NCI-H82 treated with DMSO at 0.1 percent for 48 hours (cell line): Measurements from ENCODE around the gene QRICH2.
"Not testable (repeated sequence)": the region's sequence is repeated elsewhere in the genome, so short reads cannot be mapped to it uniquely, and the experiment has no call there.

Experiments
- DNase-seq: peaks from one replicate; lab custom pipeline; 2025; ENCODE audit not compliant: unreplicated experiment; lab: John Stamatoyannopoulos, UW

The QRICH2 gene

GRCh38 chr17:76333673-76334505 is 25.8 kb upstream of the QRICH2 start:
- no peak for DNase-seq

GRCh38 chr17:76331083-76331482 is 23.0 kb upstream of the QRICH2 start:
- DNase-seq: no peak

- DNase-seq: no peak
Observed at GRCh38 chr17:76329664-76330063, 21.6 kb upstream of the QRICH2 start.

GRCh38 chr17:76327696-76328095 is 19.6 kb upstream of the QRICH2 start:
- no peak for DNase-seq

- no peak for DNase-seq
Observed at GRCh38 chr17:76326306-76326705, 18.2 kb upstream of the QRICH2 start.

GRCh38 chr17:76318586-76318985 is 10.5 kb upstream of the QRICH2 start:
- DNase-seq: no peak

GRCh38 chr17:76317535-76317934 is 9.5 kb upstream of the QRICH2 start:
- DNase-seq: no peak

GRCh38 chr17:76314392-76315227 is 6.5 kb upstream of the QRICH2 start:
- DNase-seq: no peak

GRCh38 chr17:76312735-76313134 is 4.7 kb upstream of the QRICH2 start:
- no peak for DNase-seq

- DNase-seq: no peak
Observed at GRCh38 chr17:76309461-76309860, 1.4 kb upstream of the QRICH2 start.

- DNase-seq: no peak
Observed at GRCh38 chr17:76307299-76307965, 644 bp downstream of the QRICH2 start.

- DNase-seq: not testable (repeated sequence)
Observed at GRCh38 chr17:76305135-76305454, 3.0 kb downstream of the QRICH2 start.

- DNase-seq: no peak
Observed at GRCh38 chr17:76304226-76305134, 3.6 kb downstream of the QRICH2 start.

GRCh38 chr17:76297436-76297835 is 10.6 kb downstream of the QRICH2 start:
- DNase-seq: no peak

- no peak for DNase-seq
Observed at GRCh38 chr17:76296889-76297288, 11.2 kb downstream of the QRICH2 start.

- no peak for DNase-seq
Observed at GRCh38 chr17:76296186-76296585, 11.9 kb downstream of the QRICH2 start.

- no peak for DNase-seq
Observed at GRCh38 chr17:76293106-76293505, 15.0 kb downstream of the QRICH2 start.

GRCh38 chr17:76292567-76292966 is 15.5 kb downstream of the QRICH2 start:
- DNase-seq: no peak

- DNase-seq: no peak
Observed at GRCh38 chr17:76281573-76282371, 26.3 kb downstream of the QRICH2 start.

GRCh38 chr17:76280650-76281049 is 27.4 kb downstream of the QRICH2 start:
- DNase-seq: no peak
